GM18502 (cell line): Measurements from ENCODE around the gene TJP1.
"Not testable (repeated sequence)": the region's sequence is repeated elsewhere in the genome, so short reads cannot be mapped to it uniquely, and the experiment has no call there.

Source experiments
- ATAC-seq: cut with Tn5 transposase; IDR thresholded peaks from one replicate; pipeline ENCODE4 v1.9.1; 2021; ENCODE audit warnings: mild to moderate bottlenecking; ENCODE audit not compliant: unreplicated experiment, poor library complexity

The TJP1 gene

GRCh38 chr15:29765898-29766527, 56.3 kb downstream of the TJP1 start:
- no peak for ATAC-seq

- no peak for ATAC-seq
Measured at GRCh38 chr15:29765234-29765841, 56.9 kb downstream of the TJP1 start.

GRCh38 chr15:29759596-29759995, 62.7 kb downstream of the TJP1 start:
- no peak for ATAC-seq

DNA sequence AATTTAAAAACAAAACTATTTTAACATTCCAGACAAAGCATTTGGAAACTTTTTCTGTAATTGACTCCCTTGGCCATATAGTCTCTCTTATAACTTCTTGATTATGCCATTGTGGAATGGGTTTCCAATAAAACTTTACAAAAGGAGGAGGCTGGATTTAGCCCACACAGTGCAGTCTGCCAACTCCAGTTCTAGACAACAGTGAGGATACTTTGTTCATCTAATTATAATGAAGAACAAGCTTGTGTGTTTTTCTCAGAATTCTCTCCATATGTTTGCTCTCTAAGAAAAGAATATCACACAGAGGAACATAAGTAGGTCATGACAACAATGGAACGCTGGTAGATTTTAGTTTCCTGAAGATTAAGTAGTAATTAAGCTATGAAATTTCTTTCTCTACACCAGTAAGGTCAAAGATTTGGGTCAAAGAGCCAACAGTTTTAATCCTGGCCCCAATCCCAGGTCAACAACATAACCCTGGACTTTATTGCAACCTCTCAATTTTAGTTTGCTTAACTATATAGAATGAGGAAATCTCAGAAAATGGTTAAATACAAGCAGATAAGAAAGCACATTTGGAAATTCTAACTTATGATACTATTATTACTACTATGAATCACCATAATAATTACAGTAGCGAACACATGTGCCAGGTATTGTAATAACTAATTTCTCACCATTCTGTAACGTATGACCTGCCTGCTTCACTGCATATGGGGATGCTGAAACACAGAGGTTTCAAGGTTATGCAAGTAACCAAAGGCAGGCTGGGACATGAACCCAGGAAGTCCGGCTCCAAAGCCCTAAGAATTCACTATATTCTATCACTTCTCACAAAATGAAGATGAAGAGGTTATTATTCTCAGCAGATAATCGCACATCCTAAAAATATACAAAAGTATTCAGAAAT, 65.7 kb downstream of the TJP1 start:
- ATAC-seq, result no peak

DNA sequence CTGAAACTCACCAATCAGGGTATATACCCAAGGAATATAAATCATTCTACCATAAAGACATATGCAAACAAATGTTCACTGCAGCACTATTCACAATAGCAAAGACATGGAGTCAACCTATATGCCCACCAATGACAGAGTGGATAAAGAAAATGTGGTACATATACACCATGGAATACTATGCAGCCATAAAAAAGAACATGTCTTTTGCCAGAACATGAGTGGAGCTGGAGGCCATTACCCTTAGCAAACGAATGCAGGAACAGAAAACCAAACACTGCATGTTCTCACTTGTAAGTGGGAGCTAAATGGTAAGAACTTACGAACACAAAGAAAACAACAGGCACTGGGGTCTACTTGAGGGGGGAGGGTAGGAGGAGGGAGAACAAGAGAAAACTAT, 68.3 kb downstream of the TJP1 start:
- ATAC-seq, result not testable (repeated sequence)

- ATAC-seq, result no peak
Measured at GRCh38 chr15:29753506-29753905, 68.8 kb downstream of the TJP1 start.

DNA sequence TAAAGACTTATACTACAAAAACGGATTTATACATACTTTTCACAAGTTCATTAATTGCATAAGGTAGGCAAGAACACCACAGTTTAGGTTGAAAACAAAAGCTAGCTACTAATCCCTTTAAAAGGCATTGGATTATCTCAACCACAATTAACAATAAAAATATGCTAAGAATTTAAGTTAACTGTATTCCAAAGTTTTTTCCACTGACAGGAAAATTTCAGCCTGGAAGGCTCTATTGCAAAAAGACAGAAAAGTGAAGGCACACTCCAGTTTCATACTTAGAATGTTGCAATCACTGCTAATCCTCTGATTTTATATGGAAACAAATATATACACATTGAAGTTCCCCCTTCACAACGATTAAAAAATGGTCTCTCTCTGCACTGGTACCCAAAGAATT, 71.5 kb downstream of the TJP1 start:
- no peak for ATAC-seq

DNA sequence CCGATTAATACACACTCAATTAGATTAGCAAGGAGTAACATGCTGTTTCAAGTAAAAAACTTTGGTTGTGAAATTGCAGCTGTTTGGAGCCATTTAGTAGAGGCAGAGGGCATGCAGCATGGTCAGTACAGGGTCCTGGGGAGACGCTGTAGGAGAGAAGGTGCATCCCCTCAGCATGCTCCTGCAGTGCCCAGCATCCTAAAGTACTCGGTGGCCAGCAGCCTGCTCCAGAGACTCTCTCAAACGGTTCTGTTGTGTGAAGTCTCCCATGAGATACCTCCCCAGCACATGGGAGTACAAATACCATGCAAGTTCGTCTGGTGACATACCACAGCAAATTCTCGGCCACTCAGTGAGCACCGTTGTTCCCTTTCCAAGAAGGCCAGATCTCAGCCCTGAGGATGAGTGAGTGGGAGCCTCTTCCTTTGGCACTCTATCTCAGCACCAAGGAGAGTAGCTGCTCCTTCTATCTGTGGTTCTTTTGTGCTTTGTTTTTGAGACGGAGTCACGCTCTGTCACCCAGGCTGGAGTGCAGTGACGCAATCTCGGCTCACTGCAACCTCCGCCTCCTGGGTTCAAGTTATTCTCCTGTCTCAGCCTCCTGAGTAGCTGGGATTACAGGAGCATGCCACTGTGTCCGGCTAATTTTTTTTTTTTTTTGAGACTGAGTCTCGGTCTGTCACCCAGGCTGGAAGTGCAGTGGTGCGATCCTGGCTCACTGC, 72.7 kb downstream of the TJP1 start:
- ATAC-seq, result no peak

- ATAC-seq, result no peak
Measured at GRCh38 chr15:29747837-29748417, 74.3 kb downstream of the TJP1 start.

GRCh38 chr15:29743475-29743874, 78.8 kb downstream of the TJP1 start:
- no peak for ATAC-seq

- no peak for ATAC-seq
Measured at GRCh38 chr15:29740692-29741311, 81.5 kb downstream of the TJP1 start.

DNA sequence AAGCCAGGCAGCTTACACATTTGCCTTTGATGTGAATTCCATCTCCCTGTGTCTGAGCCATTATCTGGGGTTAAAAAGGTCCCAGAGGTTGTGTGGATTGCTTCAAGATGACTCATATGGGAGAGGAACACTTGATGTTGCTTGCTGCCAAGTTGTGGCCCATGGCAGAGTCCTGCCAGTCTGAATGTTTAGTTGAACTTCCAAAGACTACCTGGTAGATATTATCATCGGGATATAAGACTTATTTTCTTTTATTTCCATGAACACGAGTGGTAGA, 85.6 kb downstream of the TJP1 start:
- ATAC-seq, result peak; percentile 14

DNA sequence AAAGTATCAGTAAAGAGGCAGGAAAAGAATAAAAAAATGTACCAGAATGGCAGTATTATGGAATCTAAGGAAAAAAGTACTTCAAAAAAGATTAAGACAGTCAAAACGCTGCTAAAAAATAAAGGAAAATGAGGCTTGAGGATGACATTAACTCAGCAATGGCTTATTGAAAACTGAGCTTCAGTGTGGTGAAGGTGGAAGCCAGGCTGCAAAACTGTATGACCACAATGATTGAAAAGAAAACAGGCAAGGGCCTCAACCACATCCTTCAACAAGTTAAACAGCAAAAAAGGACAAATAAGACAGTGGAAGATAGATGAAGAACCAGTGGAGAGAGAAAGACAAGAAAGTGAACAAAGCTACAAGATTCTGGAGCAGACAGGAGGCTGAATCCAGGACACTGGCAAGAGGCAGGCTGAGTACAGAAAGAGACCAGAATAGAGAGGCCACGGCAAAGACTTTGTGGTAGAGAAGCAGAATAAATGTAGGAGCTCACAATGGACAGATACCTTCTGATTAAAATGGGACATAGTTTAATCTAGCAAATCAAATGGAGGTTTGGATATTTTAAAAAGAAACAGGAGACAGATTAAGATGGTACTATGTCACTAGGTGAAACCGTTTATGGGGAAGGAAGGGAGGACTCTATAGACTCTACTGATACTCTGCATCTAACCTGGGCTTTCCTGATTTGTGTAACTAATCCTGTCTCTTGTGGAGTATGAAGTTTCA, 86.1 kb downstream of the TJP1 start:
- peak; percentile 48 for ATAC-seq

DNA sequence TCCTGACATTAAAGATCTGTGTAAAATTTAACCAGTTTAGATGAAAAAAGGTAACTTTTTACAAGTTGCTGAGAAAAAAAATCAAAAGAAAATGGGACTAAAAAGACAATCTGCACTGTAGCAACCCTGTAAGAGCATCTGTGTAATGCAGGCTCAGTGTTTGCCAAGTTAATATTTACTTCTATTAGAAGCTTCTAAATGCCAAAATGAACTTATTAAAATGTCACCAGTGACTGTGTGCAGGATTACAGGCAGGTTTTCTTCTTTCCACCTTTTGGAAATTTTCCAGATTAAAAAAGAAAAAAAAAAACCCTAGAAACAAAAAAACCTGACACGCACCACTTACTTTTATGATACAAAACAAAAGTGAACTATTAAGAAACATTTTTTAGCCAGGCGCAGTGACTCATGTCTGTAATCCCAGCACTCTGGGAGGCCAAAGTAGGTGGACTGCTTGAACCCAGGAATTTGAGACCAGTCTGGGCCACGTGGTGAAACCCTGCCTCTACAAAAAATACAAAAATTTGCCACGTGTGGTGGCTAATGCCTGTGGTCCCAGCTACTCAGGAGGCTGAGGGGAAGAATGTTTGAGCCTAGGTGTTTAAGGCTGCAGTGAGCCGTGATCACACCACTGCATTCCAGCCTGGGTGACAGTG, 87.2 kb downstream of the TJP1 start:
- no peak for ATAC-seq

GRCh38 chr15:29731865-29732264, 90.4 kb downstream of the TJP1 start:
- no peak for ATAC-seq

DNA sequence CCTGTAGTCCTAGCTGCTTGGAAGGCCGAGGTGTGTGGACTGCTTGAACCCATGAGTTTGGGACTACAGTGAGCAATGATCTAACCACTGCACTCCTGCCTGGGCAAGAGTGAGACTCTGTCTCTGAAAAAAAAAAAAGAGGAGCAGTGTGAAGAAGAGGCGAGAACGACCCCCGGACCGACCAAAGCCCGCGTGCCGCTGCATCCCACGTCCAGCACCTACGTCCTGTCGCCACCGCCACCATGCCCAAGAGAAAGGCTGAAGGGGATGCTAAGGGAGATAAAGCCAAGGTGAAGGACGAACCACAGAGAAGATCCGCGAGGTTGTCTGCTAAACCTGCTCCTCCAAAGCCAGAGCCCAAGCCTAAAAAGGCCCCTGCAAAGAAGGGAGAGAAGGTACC, 91.8 kb downstream of the TJP1 start:
- not testable (repeated sequence) for ATAC-seq

GRCh38 chr15:29728418-29728817, 93.8 kb downstream of the TJP1 start:
- no peak for ATAC-seq

DNA sequence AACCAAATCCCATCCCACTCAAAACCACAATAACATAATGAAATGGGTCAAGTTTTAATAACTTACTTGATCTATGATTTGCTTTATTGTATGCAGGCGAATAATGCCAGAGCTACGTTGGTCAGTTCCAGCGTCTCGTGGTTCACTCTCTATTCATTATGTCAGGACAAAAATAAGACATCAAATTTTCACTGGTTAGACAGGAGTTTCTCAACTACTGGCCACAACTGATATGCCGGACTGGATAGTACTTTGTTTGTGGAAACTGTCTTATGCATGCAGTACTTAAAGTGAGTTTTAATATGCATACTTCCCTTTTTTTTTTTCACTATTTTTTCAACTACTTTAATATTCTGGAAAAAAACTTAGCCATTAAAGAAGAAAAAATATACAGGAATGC, 94.4 kb downstream of the TJP1 start:
- ATAC-seq, result no peak

DNA sequence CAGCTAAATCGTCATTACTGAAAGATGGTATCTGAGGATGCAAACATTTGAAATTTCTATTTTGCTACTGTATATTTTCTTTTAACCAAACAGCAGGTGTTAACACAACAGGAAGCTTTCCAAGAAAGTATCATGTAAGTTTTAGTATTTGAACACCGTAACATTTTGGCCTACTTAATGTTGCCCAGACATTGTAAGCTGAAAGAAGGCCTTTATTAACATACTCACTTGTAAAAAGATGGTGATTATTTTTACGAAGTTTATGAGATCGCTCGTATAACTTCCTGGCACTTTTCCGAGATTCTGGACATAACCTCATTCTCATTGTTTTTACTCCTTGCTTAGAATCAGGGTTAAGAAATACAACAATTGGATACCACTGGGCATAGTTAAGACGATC, 95.7 kb downstream of the TJP1 start:
- ATAC-seq, result no peak
